GM23248 (cell line): ENCODE measurements around the gene LYAR.

Experiments used
- EZH2 ChIP-seq: fragments of 200-600 bp; sonication (generic); IDR thresholded peaks from 2 replicates; pipeline ENCODE4 v1.6.1; 2018; ENCODE audit warnings: antibody characterized with exemption, mild to moderate bottlenecking; ENCODE audit not compliant: insufficient read depth, poor library complexity, severe bottlenecking
- EZH2phosphoT487 ChIP-seq: fragments of 200-600 bp; sonication (generic); IDR thresholded peaks from 2 replicates; pipeline ENCODE4 v1.6.1; 2018; ENCODE audit warnings: antibody characterized with exemption, moderate library complexity, mild to moderate bottlenecking, low read depth; ENCODE audit not compliant: insufficient read depth

DNA sequence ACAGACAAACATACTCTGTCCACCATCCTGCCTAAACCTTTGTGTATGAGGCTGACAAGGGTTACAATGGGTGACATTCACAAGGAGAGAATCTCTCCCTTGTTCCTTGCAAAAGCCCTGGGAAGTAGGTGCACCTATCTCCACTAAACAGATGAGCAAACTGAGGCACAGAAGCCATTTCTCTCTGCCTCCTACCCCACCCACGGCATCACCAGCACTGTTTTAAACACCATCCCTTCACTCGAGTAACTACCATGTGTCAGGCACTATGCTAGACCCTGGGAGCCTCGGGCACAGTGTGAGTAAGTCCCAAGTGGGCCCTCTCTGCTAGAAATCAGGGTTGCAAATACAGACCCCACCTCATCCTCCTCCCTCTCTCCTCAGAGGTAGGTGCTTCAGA lies 899 bp downstream of the LYAR start:
- TF ChIP-seq EZH2 (no peak), EZH2phosphoT487 (no peak)
